ENCODE results near the gene ARL8B.
"Not testable (repeated sequence)": the region's sequence is repeated elsewhere in the genome, so short reads cannot be mapped to it uniquely, and the experiment has no call there.

DNA sequence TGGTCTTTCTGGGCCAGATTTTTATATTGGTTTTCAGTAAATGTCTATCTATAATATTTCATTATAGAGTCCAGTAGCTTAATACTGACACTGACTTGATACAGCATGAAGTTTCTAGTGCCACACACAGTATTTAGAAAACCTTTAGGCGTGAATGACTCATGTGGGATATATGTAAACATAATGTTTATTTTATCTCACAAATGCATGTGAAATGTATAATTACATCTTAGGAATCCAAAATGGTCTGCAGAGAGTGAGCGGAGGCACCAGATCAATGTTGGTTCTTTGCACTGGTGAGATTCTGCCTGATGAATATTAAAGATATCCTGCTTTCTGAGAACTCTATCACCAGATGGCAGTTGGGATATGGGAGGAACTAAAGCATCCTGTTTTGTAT lies 56.9 kb downstream of the ARL8B start:
- not testable (repeated sequence) for TF ChIP-seq POLR2AphosphoS5 (IDR thresholded peaks at IDR 0.05; ENCODE audit: borderline replicate concordance, low read depth, low read length); EZH2 (IDR thresholded peaks at IDR 0.05)

All from SK-N-MC (cell line).